GM12878 (cell line): ENCODE results near the gene DNAH2. TPM values are rescaled to one million over a fixed set of nuclear protein-coding genes. Genes with fewer than 3 reads are reported as not detected.

Experiments used
- BHLHE40 ChIP-seq, 2 experiments: fragments of 450-650 bp in 1 of 2; IDR thresholded peaks; 2 replicates each; pipeline ENCODE4 v1.6.1; 2011 to 2017; ENCODE audit warnings: low read depth in 2 of 2, borderline replicate concordance in 1 of 2, improper control_type of control experiment in 1 of 2, low read length in 1 of 2, mild to moderate bottlenecking in 1 of 2
- CBFB ChIP-seq: IDR thresholded peaks from 2 replicates; pipeline ENCODE4 v1.6.1; 2016; ENCODE audit warnings: antibody characterized with exemption, low read depth
- CBX3 ChIP-seq: fragments of 200-600 bp; sonication (generic); IDR thresholded peaks from 2 replicates; pipeline ENCODE4 v1.6.1; 2016; ENCODE audit warnings: low read depth, borderline replicate concordance
- CHD4 ChIP-seq: fragments of 200-600 bp; sonication (generic); IDR thresholded peaks from 2 replicates; pipeline ENCODE4 v1.6.1; 2016; ENCODE audit warnings: mild to moderate bottlenecking
- EGR1 ChIP-seq, 2 experiments: IDR thresholded peaks; 1 replicate in 1 of 2; 2 replicates in 1 of 2; pipeline ENCODE4 v1.6.1; 2011 to 2012; ENCODE audit warnings: low read depth in 2 of 2, low read length in 2 of 2, borderline replicate concordance in 1 of 2, mild to moderate bottlenecking in 1 of 2, moderate library complexity in 1 of 2
- ESRRA ChIP-seq: IDR thresholded peaks from 2 replicates; pipeline ENCODE4 v1.6.1; 2012; ENCODE audit warnings: mild to moderate bottlenecking, low read length, improper control_type of control experiment
- HDGF ChIP-seq: fragments of 450-650 bp; IDR thresholded peaks from 2 replicates; pipeline ENCODE4 v1.6.1; 2016; ENCODE audit warnings: antibody characterized with exemption
- IKZF2 ChIP-seq, 2 experiments: fragments of 450-650 bp; IDR thresholded peaks; 2 replicates each; pipeline ENCODE4 v1.6.1; 2017; ENCODE audit warnings: mild to moderate bottlenecking in 2 of 2, moderate library complexity in 2 of 2
- NR2F1 ChIP-seq: fragments of 450-650 bp; conservative IDR thresholded peaks from 2 replicates; pipeline ENCODE4 v1.6.1; 2017; ENCODE audit warnings: mild to moderate bottlenecking
- PML ChIP-seq: IDR thresholded peaks from 2 replicates; pipeline ENCODE4 v1.6.1; 2012; ENCODE audit warnings: low read length, inconsistent platforms
- POLR2A ChIP-seq: IDR thresholded peaks from 2 replicates; pipeline ENCODE4 v1.6.1; 2011; ENCODE audit warnings: low read depth, mild to moderate bottlenecking, low read length
- PRDM15 ChIP-seq: fragments of 450-650 bp; formaldehyde crosslinking; IDR thresholded peaks from 2 replicates; pipeline ENCODE4 v1.4.0; 2020; ENCODE audit warnings: mild to moderate bottlenecking, moderate library complexity
- RAD21 ChIP-seq: IDR thresholded peaks from 2 replicates; pipeline ENCODE4 v1.6.1; 2011; ENCODE audit warnings: mild to moderate bottlenecking, low read depth, low read length, moderate library complexity; ENCODE audit not compliant: insufficient read depth
- RB1 ChIP-seq: fragments of 450-650 bp; formaldehyde crosslinking; IDR thresholded peaks from 2 replicates; pipeline ENCODE4 v1.6.1; 2017; ENCODE audit warnings: mild to moderate bottlenecking, borderline replicate concordance
- RCOR1 ChIP-seq: conservative IDR thresholded peaks from 2 replicates; pipeline ENCODE4 v1.6.1; 2012; ENCODE audit warnings: low read depth, low read length, improper control_type of control experiment
- SP1 ChIP-seq: IDR thresholded peaks from one replicate; pipeline ENCODE4 v1.6.1; 2011; ENCODE audit warnings: low read depth, low read length
- SRF ChIP-seq, 2 experiments: IDR thresholded peaks; 2 replicates each; pipeline ENCODE4 v1.6.1; 2011; ENCODE audit warnings: low read depth in 2 of 2, low read length in 2 of 2, mild to moderate bottlenecking in 1 of 2, moderate library complexity in 1 of 2
- USF1 ChIP-seq: IDR thresholded peaks from 2 replicates; pipeline ENCODE4 v1.6.1; 2011; ENCODE audit warnings: borderline replicate concordance, low read depth, mild to moderate bottlenecking, moderate library complexity, mixed read lengths, low read length; ENCODE audit not compliant: insufficient read depth; ENCODE audit errors: extremely low read length
- ZBED1 ChIP-seq: IDR thresholded peaks from 2 replicates; pipeline ENCODE4 v1.6.1; 2016; ENCODE audit warnings: borderline replicate concordance
- polyA plus RNA-seq, 11 experiments: library from polyadenylated mRNA; depleted of rRNA in 4 of 11; unstranded in 6 of 11; stranded (reverse) in 5 of 11; fragments of >200 nt; fragmentation: Nextera tagmentation in 4 of 11; fragmentation: Illumina TruSeq in 1 of 11; extraction: Ambion mirVana in 4 of 11; extraction: Trizol in 1 of 11; gene quantifications; 1 replicate in 1 of 11; 2 replicates in 10 of 11; pipeline versions ENCODE4 v1.2.1 to v1.2.3, GENCODE V29; 2011 to 2016; ENCODE audit warnings: inconsistent platforms in 2 of 11, missing spikeins in 2 of 11, low read depth in 1 of 11
- total RNA-seq, 4 experiments: library from RNA; depleted of rRNA in 3 of 4; stranded (reverse); fragments of >200 nt in 3 of 4; fragmentation: Illumina TruSeq in 1 of 4; extraction: Trizol in 1 of 4; gene quantifications; 2 replicates each; pipeline versions ENCODE4 v1.2.1 to v1.2.3, GENCODE V29; 2013 to 2021
- TF ChIP-seq, protein P1 (sequence below): IDR thresholded peaks from 2 replicates; pipeline ENCODE4 v1.6.1; 2011; ENCODE audit warnings: low read depth, low read length, improper control_type of control experiment, borderline replicate concordance
- TF ChIP-seq, protein P2 (sequence below): IDR thresholded peaks from 2 replicates; pipeline ENCODE4 v1.6.1; 2012; ENCODE audit warnings: low read length, inconsistent platforms
- TF ChIP-seq, protein P3 (sequence below): IDR thresholded peaks from 2 replicates; pipeline ENCODE4 v1.6.1; 2012; ENCODE audit warnings: low read depth, low read length, improper control_type of control experiment

Gene DNAH2
- total and polyA plus RNA-seq, 10 of the 15 experiments (the other 5 are each of a cell fraction or from before 2014, with no cell fraction given), result not detected

DNA sequence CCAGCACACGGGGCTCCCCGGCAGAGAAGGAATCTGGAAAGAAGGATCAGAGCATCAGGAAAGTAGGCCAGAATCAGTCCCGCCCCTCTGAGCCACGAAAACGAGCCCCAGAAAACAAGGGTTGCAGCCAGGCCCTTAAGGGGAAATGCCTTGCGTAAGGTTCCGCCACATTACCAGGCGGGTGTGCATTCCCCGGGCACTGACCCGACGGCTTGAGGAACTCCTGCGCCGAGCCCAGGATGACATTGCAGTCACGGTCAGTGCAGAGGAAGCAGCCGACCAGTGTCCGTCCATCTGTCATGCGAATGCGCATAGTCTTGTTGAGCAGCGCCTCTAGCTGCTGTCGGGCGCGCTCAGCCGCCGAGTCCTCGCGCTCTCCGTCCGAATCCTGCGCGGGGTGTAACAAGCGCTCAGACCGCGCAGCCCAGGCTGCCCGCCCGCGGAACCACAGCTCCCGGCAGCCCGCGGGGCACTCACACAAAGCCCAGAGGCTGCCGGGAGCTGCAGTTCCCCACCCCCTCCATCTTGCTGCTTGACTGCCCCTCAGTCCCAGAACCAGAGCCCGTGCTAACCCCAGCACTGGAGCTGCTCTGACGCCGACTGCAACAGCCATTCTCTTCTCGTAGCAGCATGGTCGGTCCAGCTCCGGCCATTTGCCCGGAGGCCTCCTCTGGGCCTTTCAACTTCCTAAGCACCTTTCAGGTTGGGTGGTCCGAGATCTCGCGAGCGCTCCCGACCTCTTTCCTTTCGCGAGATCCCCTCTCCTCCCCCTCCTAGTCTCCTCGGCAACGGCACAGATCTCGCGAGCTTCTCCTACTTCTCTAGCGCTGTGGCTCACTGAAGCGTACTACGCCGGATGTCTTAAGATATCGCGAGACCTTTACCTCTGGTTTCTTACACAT, 139.5 kb downstream of the DNAH2 start, which contains the start of gene NAA38 (continued):
- TF ChIP-seq, protein P1, sequence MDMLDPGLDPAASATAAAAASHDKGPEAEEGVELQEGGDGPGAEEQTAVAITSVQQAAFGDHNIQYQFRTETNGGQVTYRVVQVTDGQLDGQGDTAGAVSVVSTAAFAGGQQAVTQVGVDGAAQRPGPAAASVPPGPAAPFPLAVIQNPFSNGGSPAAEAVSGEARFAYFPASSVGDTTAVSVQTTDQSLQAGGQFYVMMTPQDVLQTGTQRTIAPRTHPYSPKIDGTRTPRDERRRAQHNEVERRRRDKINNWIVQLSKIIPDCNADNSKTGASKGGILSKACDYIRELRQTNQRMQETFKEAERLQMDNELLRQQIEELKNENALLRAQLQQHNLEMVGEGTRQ, result no peak
- TF ChIP-seq NR2F1, result no peak
- TF ChIP-seq IKZF2 (IDR thresholded peaks at IDR 0.05), result no peak
- peak; percentile 63 for TF ChIP-seq HDGF
- TF ChIP-seq EGR1 (IDR thresholded peaks at IDR 0.05; ENCODE audit: borderline replicate concordance in 1 of 2, low read depth in 2 of 2, low read length in 2 of 2), result peak in 1 of 2 experiments; percentile 24; a peak in 1 of 3 replicates
- TF ChIP-seq SP1, result peak; percentile 36
- 0 out of 2 replicates have a peak, but pooled peaks have one; percentile 19 for TF ChIP-seq ZBED1
- peak; percentile 16 to 71; a peak in 2 of 4 replicates for TF ChIP-seq BHLHE40 (IDR thresholded peaks at IDR 0.05; ENCODE audit: borderline replicate concordance in 1 of 2, low read depth in 2 of 2, low read length in 1 of 2)
- TF ChIP-seq PRDM15 (CRISPR knock-in tag), result no peak
- TF ChIP-seq CBFB, result peak; percentile 98
- no peak; the same call in 1 of the 2 replicates for TF ChIP-seq RB1
- TF ChIP-seq, protein P2, sequence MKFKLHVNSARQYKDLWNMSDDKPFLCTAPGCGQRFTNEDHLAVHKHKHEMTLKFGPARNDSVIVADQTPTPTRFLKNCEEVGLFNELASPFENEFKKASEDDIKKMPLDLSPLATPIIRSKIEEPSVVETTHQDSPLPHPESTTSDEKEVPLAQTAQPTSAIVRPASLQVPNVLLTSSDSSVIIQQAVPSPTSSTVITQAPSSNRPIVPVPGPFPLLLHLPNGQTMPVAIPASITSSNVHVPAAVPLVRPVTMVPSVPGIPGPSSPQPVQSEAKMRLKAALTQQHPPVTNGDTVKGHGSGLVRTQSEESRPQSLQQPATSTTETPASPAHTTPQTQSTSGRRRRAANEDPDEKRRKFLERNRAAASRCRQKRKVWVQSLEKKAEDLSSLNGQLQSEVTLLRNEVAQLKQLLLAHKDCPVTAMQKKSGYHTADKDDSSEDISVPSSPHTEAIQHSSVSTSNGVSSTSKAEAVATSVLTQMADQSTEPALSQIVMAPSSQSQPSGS, result no peak
- TF ChIP-seq POLR2A, result peak; percentile 76
- TF ChIP-seq RCOR1, result peak; percentile 99; the same call in 1 of the 2 replicates
- TF ChIP-seq, protein P3, sequence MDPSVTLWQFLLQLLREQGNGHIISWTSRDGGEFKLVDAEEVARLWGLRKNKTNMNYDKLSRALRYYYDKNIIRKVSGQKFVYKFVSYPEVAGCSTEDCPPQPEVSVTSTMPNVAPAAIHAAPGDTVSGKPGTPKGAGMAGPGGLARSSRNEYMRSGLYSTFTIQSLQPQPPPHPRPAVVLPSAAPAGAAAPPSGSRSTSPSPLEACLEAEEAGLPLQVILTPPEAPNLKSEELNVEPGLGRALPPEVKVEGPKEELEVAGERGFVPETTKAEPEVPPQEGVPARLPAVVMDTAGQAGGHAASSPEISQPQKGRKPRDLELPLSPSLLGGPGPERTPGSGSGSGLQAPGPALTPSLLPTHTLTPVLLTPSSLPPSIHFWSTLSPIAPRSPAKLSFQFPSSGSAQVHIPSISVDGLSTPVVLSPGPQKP, result peak; percentile 55; the same call in 1 of the 2 replicates
- no peak for TF ChIP-seq RAD21
- no peak for TF ChIP-seq ESRRA
- 0 out of 4 replicates have a peak, but pooled peaks of 1 of the 2 experiments have one; percentile 0 for TF ChIP-seq SRF (IDR thresholded peaks at IDR 0.05; ENCODE audit: low read depth in 2 of 2, low read length in 2 of 2)
- TF ChIP-seq PML, result 0 out of 2 replicates have a peak, but pooled peaks have one; percentile 3
- no peak for TF ChIP-seq CHD4
- no peak for TF ChIP-seq USF1
- no peak for TF ChIP-seq CBX3
